ENCODE data around the gene XPO5. TPM values are rescaled to one million over a fixed set of nuclear protein-coding genes. Genes with fewer than 3 reads are reported as not detected.

The XPO5 gene
- total RNA-seq, 1 donor from 2014 or later: 53.0 TPM

- peak overlapping the region; percentile 66 for H3K27ac Mint-ChIP-seq (ENCODE audit: unreplicated experiment)
- H3K36me3 Mint-ChIP-seq (ENCODE audit: low read depth, unreplicated experiment): peaks cover 50% of the 10 kb centered on the region
- FAIRE-seq: no peak
These were observed 48.3 kb upstream of the XPO5 start for GRCh38 chr6:43623880-43624785.

GRCh38 chr6:43622541-43622940 lies 46.7 kb upstream of the XPO5 start:
- Histone ChIP-seq H4K20me1 (ENCODE audit: insufficient read depth, low read length) (peaks cover 15% of the 10 kb centered on the region), H3K36me3 (ENCODE audit: insufficient read depth, low read length) (peaks cover 62% of the 10 kb centered on the region), H3K9me3 (ENCODE audit: insufficient read depth, low read depth, low read length) (no peaks in the 10 kb centered on the region), H3K4me1 (ENCODE audit: insufficient read depth, low read length) (peaks cover 13% of the 10 kb centered on the region), H2AFZ (ENCODE audit: low read depth, low read length) (no peak overlapping the region), H3K4me3 (ENCODE audit: insufficient read depth, low read depth, low read length) (no peak overlapping the region), H3K27me3 (ENCODE audit: insufficient read depth, low read length) (no peaks in the 10 kb centered on the region), H3K4me2 (ENCODE audit: low read length) (no peak overlapping the region), H3K79me2 (ENCODE audit: insufficient read depth, low read length) (peaks cover 36% of the 10 kb centered on the region), H3K9ac (ENCODE audit: low read length) (no peak overlapping the region), H3K27ac (ENCODE audit: low read depth, low read length) (no peak overlapping the region)
- H3K4me1 Mint-ChIP-seq (ENCODE audit: low read depth, unreplicated experiment): peaks cover 16% of the 10 kb centered on the region
- FAIRE-seq: no peak
- H3K9me3 Mint-ChIP-seq (ENCODE audit: unreplicated experiment): no peaks in the 10 kb centered on the region
- TF ChIP-seq EZH2 (IDR thresholded peaks at IDR 0.05; ENCODE audit: insufficient read depth, low read length) (no peak), CTCF (IDR thresholded peaks at IDR 0.05; ENCODE audit: insufficient read depth, low read depth, low read length) (no peak)
- no peak for DNase-seq (ENCODE audit: low read depth)
- no peak overlapping the region for H3K4me3 Mint-ChIP-seq (ENCODE audit: unreplicated experiment)
- H3K36me3 Mint-ChIP-seq (ENCODE audit: low read depth, unreplicated experiment): peaks cover 52% of the 10 kb centered on the region
- H3K27ac Mint-ChIP-seq (ENCODE audit: unreplicated experiment): no peak overlapping the region
- H3K27me3 Mint-ChIP-seq (ENCODE audit: low read depth, unreplicated experiment): no peaks in the 10 kb centered on the region

More at GRCh38 chr6:43623880-43624785, 48.3 kb upstream of the XPO5 start:
- Histone ChIP-seq H3K4me2 (ENCODE audit: low read length) (no peak overlapping the region), H3K27me3 (ENCODE audit: insufficient read depth, low read length) (no peaks in the 10 kb centered on the region), H3K36me3 (ENCODE audit: insufficient read depth, low read length) (peaks cover 59% of the 10 kb centered on the region), H3K9me3 (ENCODE audit: insufficient read depth, low read depth, low read length) (no peaks in the 10 kb centered on the region), H4K20me1 (ENCODE audit: insufficient read depth, low read length) (peaks cover 15% of the 10 kb centered on the region), H3K4me3 (ENCODE audit: insufficient read depth, low read depth, low read length) (no peak overlapping the region), H3K9ac (ENCODE audit: low read length) (no peak overlapping the region), H3K79me2 (ENCODE audit: insufficient read depth, low read length) (peaks cover 50% of the 10 kb centered on the region), H3K4me1 (ENCODE audit: insufficient read depth, low read length) (peaks cover 17% of the 10 kb centered on the region), H2AFZ (ENCODE audit: low read depth, low read length) (no peak overlapping the region), H3K27ac (ENCODE audit: low read depth, low read length) (no peak overlapping the region)
- TF ChIP-seq EZH2 (IDR thresholded peaks at IDR 0.05; ENCODE audit: insufficient read depth, low read length): no peak
- TF ChIP-seq CTCF (IDR thresholded peaks at IDR 0.05; ENCODE audit: insufficient read depth, low read depth, low read length): no peak
- Mint-ChIP-seq H3K4me1 (ENCODE audit: low read depth, unreplicated experiment) (peaks cover 18% of the 10 kb centered on the region), H3K9me3 (ENCODE audit: unreplicated experiment) (no peaks in the 10 kb centered on the region), H3K27me3 (ENCODE audit: low read depth, unreplicated experiment) (no peaks in the 10 kb centered on the region), H3K4me3 (ENCODE audit: unreplicated experiment) (peak overlapping the region; percentile 60)
- DNase-seq (ENCODE audit: low read depth): no peak

- peaks cover 50% of the 10 kb centered on the region for H3K36me3 Mint-ChIP-seq (ENCODE audit: low read depth, unreplicated experiment)
- no peak overlapping the region for H3K4me3 Mint-ChIP-seq (ENCODE audit: unreplicated experiment)
- Histone ChIP-seq H4K20me1 (ENCODE audit: insufficient read depth, low read length) (peaks cover 15% of the 10 kb centered on the region), H3K27ac (ENCODE audit: low read depth, low read length) (no peak overlapping the region), H2AFZ (ENCODE audit: low read depth, low read length) (no peak overlapping the region), H3K4me2 (ENCODE audit: low read length) (no peak overlapping the region), H3K9me3 (ENCODE audit: insufficient read depth, low read depth, low read length) (no peaks in the 10 kb centered on the region), H3K4me1 (ENCODE audit: insufficient read depth, low read length) (peaks cover 6% of the 10 kb centered on the region), H3K4me3 (ENCODE audit: insufficient read depth, low read depth, low read length) (no peak overlapping the region), H3K79me2 (ENCODE audit: insufficient read depth, low read length) (peaks cover 29% of the 10 kb centered on the region), H3K27me3 (ENCODE audit: insufficient read depth, low read length) (no peaks in the 10 kb centered on the region), H3K36me3 (ENCODE audit: insufficient read depth, low read length) (peaks cover 62% of the 10 kb centered on the region), H3K9ac (ENCODE audit: low read length) (no peak overlapping the region)
- TF ChIP-seq CTCF (IDR thresholded peaks at IDR 0.05; ENCODE audit: insufficient read depth, low read depth, low read length) (no peak), EZH2 (IDR thresholded peaks at IDR 0.05; ENCODE audit: insufficient read depth, low read length) (no peak)
- FAIRE-seq (no peak), DNase-seq (ENCODE audit: low read depth) (no peak)
- no peak overlapping the region for H3K27ac Mint-ChIP-seq (ENCODE audit: unreplicated experiment)
- H3K9me3 Mint-ChIP-seq (ENCODE audit: unreplicated experiment): no peaks in the 10 kb centered on the region
- no peaks in the 10 kb centered on the region for H3K27me3 Mint-ChIP-seq (ENCODE audit: low read depth, unreplicated experiment)
- H3K4me1 Mint-ChIP-seq (ENCODE audit: low read depth, unreplicated experiment): peaks cover 10% of the 10 kb centered on the region
These were observed 46.0 kb upstream of the XPO5 start for GRCh38 chr6:43621836-43622180.
